HG02642 (cell line): ENCODE data around the gene NMNAT2.
A peak's percentile ranks its signal among the peaks of the same experiment; 100 is the strongest.

Experiments used
- ATAC-seq: cut with Tn5 transposase; IDR thresholded peaks from one replicate; pipeline ENCODE4 v1.9.1; 2021; ENCODE audit warnings: mild to moderate bottlenecking; ENCODE audit not compliant: unreplicated experiment, poor library complexity

The NMNAT2 gene

DNA sequence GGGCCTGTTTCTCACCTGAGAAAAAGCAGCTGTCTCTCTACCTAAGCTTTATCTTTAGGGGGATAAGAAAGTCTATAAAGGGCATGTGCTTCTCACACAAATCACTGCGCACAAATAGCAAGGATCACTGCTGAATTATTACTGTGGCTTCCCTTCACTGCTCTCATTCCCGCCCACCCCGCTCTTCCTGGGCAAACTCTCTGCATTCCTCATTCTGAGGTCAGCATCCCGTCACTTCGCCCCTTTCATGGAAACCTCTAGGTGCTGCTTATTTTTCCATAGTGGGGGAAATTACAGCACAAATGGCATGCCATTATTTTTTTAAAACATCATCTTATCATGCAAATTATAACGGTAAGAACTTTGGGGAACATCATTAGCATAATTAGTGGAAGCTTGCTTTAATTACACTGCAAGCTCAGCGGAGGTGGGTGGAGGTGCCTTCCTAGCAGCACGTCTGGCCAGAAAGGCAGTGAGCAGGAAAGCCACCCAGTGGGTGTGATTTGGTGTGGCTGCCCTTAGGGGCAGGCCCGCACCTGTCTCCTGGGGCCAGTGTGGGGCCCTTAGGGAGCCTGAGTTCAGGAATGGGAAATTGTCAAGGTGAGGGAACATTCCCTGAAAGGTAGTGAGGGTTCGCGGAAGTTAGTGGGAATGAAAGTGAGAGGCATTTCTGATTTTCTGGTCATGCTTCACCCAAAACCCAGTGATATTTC, 126.2 kb downstream of the NMNAT2 start:
- ATAC-seq: no peak

GRCh38 chr1:183291216-183291762, 126.9 kb downstream of the NMNAT2 start:
- no peak for ATAC-seq

DNA sequence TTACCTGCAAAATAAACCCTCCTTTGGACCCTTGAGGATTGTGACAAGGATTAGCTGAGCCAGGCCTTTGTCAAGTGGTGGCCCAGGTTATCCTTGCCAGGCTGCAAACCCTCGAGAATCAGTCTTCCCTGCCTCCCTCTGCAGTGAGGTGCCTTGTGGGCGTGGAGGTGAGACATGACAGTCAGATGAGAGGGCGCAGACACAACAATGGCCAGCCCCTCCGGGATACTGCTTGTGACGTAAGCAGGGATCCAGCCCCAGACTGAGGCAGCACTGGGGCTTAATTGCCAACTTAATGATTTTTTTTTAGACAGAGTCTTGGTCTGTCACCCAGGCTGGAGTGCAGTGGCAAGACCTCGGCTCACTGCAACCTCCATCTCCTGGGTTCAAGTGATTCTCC, 127.6 kb downstream of the NMNAT2 start:
- no peak for ATAC-seq

DNA sequence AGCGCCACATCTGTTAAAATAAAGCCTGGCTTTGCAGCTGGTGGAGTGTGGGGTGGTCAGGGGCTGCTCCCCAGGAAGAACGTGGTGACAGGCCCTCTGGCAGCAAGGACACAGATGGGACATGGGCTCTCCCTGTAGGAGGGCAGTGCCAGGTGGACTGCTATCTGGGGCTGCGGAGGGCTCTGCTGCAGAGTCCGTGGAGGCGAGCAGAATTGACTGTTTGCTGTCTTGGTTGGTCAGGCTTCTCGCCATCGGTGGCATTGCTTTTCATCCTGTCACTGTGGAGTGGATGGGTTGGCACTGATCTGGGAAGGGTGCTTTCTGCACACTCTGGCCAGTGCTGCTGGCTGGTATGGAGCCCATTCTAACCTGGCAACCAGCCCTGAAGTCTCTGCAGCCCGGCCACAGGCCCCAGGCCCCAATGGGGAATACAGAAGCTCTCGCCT, 129.1 kb downstream of the NMNAT2 start:
- ATAC-seq: no peak

- ATAC-seq: no peak
These were observed 129.6 kb downstream of the NMNAT2 start for GRCh38 chr1:183288583-183288982.

DNA sequence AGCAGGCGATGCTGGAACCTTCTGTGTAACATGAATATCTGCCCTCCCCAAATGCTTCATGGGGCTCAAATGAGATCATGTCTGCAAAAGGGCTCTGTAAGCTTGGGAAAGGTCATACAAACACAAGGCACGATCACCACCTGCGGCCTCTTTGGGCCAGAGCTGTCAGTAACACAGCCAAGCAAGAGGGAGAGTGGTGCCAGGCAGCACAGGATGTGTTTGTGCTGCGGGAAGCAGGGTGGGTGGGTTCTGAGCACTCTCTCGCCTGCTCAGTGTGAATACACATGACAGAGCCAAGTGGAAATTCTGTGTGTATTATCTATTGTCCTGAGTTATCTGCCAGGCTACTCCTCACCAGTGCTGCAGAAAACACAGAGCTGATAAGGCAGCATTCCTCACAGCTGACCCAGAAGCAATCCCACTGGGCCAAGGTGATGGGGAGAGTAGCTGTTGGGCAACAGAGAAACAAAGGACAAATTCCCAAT, 130.9 kb downstream of the NMNAT2 start:
- ATAC-seq: no peak

DNA sequence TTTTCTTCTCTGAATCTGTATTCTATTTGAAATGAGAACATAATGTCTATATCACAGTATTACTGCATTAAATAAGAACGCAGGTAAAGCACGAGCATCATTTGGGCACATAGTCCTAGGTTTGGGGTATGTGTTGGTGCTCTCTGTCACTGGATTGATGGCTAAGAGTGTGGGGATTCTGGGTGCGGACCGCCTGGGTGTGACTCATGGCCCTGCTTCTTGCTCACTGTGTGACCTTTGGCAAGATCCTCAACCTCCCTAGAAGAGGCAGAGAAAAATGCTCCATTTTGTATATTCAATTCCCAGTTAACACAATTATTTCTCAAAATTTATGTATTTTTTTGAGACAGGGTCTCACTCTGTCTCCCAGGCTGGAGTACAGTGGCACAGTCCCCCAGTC, 132.4 kb downstream of the NMNAT2 start:
- ATAC-seq: no peak

GRCh38 chr1:183285256-183285655, 132.9 kb downstream of the NMNAT2 start:
- ATAC-seq: no peak

GRCh38 chr1:183284086-183284485, 134.1 kb downstream of the NMNAT2 start:
- no peak for ATAC-seq

DNA sequence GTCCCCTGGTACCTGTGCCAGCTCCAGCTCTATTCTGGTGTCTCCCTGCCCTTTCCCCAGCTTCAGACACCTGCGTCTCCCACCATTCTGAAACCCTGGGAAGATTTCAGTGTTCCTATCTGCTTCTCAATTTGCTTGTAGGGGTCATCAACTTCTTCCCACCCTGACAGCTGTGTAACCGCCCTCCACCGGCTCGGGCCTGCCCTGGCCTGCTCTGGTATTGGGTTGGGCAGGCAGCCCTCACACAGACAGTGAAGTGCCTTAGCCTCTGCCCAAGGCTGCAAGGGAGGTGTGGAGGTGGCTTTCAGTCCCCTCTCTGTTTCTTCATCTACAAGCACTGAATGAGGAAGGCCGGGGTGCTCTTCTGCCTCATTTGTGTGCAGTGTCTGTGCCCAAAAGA, 134.9 kb downstream of the NMNAT2 start:
- ATAC-seq: no peak

GRCh38 chr1:183282101-183282855, 135.9 kb downstream of the NMNAT2 start:
- ATAC-seq: no peak

- peak; percentile 79 for ATAC-seq
These were observed 136.6 kb downstream of the NMNAT2 start for GRCh38 chr1:183281553-183282091.

GRCh38 chr1:183281039-183281438, 137.1 kb downstream of the NMNAT2 start:
- no peak for ATAC-seq

GRCh38 chr1:183279835-183280234, 138.3 kb downstream of the NMNAT2 start:
- ATAC-seq: no peak

DNA sequence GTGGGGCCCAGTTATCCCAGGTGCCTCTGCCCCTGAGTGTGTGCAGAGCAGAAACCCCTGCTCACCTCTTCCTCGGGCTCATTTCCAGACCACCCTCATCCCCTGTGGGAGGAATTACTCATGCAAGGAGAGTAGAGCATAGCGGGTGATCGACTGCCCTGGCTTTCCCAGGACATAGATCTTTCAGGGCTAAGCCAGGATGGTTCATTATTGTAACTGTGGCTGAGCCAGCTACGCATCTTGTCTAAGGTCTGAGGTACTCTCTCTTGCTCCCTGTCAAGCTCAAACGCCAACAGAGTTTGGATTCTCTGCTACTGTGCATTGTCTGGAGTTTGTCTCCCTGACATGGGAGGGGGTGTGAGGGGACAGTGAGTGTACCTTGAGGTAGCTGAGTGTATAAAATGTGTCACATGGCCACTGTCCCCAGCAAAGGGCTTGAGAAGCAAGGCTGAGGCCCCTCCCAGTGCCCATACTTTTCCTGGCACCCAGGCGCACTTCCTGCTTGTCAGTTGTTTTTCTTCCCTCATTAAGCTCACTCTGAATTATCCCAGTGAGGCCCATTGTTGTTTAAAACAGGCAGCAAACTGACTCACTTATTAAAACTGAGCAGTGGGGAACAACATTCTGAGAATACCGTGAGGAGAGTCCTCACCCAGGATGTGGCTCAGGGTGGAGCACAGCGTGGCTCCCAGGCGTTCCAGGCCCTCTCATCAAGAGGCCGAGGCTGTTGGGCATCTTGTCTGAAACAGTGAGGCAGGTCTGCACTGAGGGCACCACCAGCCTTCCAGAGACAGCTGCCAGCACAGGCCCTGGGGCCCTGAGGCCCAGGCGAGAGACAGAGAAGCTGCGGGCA, 139.2 kb downstream of the NMNAT2 start:
- ATAC-seq: no peak

DNA sequence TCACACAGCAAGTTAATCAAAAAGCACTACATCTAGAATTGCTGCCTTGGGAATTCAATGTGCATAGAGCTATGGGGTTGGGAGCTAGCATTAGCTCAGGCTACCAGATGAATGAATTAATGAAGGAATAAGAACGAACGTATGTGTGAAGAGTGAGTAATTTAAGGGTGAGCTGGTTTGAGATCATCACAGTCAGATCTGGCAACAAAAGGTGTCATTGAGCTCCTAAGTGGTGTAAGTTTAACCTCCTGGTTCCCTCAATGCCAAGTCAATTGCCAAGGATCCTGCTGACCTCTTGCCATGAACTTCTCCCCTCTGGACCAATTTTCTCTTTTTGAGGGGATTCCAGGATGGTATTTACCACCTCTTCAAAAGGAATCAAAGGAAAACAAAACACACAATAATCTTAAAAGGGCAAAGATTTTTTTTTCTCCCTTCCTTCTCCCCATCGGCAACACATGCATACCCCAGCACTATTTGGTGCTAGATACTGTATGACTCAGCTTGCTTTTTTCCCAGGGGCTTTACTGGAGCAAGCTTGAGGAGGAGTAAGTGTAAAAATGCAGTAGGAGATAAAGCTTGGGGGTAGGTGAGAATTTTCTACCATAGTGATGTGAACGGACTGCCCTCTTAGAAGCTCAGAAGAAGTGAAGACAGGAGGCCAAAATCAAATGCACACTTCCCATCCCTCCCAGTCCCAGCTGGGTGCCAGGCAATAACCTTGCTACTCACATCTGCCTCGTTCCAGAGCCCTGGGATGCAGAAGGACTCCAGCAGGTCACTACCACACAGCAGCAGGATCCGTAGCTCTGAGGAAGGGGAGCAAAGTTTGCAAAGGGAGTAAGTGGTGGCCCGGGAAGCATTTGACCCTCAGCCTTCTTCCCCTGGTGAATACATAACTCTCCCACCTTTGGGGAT, 140.1 kb downstream of the NMNAT2 start:
- ATAC-seq: no peak

- ATAC-seq: no peak
These were observed 141.6 kb downstream of the NMNAT2 start for GRCh38 chr1:183276386-183277080.

- ATAC-seq: no peak
These were observed 142.9 kb downstream of the NMNAT2 start for GRCh38 chr1:183275322-183275721.

DNA sequence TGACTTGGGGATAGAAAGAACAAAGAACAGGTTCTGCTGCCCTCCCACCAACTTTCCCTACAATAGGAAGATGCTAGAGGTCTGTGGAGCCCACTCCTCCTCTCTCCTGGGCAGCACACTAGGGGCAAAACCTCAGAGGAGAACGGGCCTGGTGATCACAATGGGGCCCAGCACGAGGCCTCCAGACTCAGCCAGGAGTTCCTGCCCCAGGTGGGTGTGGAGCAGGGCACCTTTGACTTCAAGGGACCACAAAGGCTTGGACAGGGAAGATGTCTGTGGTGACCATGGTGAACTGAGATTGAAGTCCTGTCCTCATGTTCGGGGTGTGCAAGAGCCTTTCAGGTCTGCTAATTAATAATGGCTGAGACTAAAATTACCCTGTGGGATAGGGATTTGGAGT, 143.3 kb downstream of the NMNAT2 start:
- no peak for ATAC-seq
